Activated CD8-positive, alpha-beta memory T cell treated with anti-CD3 and anti-CD28 coated beads for 48 hours (primary cell): ENCODE measurements around the gene RAP1GDS1.
A peak's percentile ranks its signal among the peaks of the same experiment; 100 is the strongest.

Source experiments
- DNase-seq, 3 experiments: peaks; one replicate each; pipeline ENCODE4 v3.0.0-alpha.2; 2020; ENCODE audit warnings: low read depth in 2 of 3, low spot score in 2 of 3

Gene RAP1GDS1, protein sequence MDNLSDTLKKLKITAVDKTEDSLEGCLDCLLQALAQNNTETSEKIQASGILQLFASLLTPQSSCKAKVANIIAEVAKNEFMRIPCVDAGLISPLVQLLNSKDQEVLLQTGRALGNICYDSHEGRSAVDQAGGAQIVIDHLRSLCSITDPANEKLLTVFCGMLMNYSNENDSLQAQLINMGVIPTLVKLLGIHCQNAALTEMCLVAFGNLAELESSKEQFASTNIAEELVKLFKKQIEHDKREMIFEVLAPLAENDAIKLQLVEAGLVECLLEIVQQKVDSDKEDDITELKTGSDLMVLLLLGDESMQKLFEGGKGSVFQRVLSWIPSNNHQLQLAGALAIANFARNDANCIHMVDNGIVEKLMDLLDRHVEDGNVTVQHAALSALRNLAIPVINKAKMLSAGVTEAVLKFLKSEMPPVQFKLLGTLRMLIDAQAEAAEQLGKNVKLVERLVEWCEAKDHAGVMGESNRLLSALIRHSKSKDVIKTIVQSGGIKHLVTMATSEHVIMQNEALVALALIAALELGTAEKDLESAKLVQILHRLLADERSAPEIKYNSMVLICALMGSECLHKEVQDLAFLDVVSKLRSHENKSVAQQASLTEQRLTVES

DNA sequence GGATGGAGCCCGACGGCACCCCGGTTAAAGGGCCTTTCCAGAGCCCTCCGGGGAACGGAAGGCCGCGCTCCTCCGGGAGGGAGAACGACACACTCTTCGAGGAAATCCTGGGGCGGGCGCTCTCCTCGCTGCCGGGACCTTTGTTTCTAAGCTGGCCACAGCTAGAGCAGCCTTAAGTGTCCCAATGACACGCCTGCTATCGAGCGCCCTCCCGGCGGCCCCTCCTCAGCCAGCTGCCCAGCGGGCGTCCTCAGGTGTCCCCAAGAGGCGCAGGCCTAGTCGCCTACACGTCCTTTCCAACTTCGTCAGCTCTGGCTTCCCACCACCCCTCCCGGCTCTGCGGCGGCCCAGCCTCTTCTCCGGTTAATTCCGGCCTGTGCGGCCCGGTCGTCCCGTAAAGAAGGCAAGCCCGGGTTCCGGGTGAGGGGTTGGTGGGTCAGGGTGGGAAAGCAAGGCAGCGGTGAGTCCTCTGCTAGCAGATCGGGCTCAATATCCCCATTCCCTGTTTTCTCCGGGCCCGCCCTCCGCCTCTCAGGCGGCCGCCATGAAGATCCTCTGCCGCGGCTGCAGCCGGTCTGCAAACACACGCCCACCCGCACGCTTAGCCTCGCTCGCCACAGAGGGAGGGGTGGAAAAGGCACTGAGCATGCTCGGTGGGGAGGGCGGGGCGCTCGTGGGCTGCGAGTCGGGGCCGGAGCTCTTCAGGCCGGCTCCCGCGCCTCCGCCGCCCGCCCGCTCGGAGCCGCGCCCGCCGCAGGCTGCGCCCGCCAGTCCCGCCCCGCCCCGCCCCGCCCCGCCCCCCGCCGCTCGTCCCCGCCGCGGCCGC is at the start of gene RAP1GDS1:
Gene RAP1GDS1 (plus strand): TSS at position 806 of the 826 bp plus-strand sequence. CDS start 182 bp downstream, outside the sequence.
- peak; percentile 67 to 84 (median 77) for DNase-seq

DNA sequence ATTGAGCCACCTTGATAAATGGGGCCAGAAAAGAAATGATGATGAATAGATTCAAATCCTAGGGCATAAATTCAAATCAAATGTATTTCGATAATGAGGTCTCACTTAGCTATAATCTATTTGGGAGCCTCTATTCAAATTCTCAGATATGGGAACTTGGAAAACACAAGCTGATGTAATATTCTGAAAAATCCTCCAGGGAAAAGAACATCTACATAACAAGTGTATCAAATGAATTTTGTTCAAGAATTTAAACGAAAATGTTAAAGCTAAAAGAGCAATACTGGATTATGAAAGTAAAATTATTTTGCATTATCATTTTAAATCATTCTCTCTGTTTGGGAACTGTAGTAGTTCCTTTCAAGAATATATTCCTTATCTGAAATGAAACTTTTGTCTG is 38.9 kb upstream of the RAP1GDS1 start:
- no peak for DNase-seq

DNA sequence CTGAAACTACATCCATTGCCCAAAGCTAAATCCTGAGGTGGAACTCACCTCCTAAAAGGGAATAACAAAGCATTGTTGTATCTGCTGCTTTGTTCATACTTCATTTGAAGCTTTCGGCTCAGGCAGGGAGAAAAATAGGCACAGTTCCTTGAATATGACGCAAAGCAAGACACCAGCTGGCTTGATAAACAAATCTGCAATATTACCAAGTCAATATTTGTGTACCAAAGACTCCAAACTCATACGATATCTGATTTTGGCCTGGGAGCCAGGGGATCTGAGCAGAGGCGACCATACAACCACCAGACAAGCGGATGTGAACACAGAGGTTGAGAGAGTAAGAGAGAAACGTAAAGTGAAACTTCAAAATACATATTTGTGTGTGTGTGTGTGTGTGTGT is 34.8 kb upstream of the RAP1GDS1 start:
- no peak for DNase-seq

DNA sequence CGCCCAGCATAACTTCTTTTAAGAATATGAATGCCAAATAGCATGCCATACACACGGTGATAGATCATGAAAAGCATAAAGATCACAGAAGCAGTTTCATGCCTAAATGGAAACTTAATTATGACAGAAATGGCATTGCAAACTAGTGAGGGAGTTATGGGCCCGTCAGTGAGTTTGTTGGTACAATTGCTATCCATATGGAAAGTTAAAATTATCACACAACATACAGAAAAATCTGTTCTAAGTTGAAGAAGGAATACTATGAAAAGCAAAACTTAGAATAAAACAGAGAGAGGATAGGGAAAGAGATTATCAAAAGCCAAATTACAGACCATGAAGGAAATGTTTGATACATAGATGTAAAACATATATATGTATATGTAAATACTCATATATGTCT is 30.2 kb upstream of the RAP1GDS1 start:
- no peak for DNase-seq

DNA sequence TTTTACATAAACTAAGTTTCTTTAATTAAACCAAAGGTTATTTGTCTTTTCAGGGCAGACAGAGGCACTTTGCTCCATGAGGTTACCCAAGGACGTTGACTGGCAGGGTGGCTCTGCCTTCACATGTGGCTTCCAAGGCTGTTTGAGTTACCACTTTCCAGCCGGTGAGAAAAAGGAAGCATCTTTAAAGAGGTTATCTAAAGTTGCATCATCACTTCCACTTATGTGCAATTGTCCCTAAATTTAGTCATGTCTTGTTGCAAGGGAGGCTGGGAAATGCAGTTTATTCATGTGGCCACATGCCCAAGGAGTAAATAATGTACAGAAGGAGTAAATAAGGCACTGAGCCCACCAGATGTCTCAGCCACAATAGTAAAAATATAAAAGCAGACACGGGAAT is 29.0 kb upstream of the RAP1GDS1 start:
- DNase-seq = no peak

DNA sequence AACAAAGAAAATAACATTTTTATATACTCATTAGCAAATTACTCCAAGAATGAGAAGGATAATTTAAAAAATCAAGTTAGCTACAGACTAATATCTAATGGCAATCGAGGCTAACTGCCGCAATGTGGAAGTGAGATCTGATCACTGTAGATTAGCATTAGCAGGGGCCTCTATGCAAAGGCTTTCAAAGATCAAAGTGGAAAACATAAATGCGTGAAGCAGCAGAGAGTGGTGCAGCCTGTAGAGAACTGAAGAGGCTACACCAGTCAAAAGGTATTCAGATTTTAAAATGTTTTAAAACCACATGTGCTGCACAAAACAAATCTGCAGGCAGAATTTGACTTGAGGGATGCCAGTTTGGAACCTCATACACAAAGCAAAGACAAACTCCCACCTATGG is 24.0 kb upstream of the RAP1GDS1 start:
- DNase-seq = no peak

DNA sequence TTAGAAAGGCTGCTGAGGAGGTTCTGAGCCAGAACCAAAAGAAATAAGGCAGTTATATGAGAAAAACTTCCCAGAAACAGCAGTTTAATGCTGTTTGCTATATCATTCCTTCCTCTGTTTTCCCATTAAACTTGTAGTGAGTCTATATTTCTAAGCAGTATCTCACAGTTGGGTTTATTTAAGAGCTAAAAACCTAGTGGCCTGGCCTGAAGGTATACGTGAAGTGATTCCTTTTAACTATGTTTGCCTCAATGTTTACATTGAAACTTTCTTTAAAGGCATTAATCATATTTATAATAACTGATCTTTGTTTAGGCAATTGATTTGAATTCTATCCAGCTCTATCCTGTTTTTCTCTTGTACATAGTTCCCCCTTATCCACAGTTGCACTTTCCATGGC is 19.1 kb upstream of the RAP1GDS1 start:
- DNase-seq = no peak

DNA sequence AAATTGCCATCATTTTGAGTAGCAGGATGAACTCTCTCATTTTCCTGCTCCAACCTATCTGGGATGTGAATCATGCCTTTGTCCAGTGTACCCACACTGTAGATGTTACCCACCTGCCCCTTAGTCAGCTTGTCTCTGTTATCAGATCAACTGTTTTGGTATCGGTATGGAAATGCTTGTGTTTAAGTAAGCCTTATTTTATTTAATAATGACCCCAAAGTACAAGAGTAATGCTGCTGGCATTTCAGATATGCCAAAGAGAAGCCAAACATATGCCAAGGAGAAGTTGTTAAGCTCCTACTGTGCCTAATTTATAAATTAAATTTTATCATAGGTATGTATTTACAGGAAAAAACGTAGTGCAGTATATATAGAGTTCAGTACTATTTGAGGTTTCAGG is 18.6 kb upstream of the RAP1GDS1 start:
- DNase-seq = no peak

DNA sequence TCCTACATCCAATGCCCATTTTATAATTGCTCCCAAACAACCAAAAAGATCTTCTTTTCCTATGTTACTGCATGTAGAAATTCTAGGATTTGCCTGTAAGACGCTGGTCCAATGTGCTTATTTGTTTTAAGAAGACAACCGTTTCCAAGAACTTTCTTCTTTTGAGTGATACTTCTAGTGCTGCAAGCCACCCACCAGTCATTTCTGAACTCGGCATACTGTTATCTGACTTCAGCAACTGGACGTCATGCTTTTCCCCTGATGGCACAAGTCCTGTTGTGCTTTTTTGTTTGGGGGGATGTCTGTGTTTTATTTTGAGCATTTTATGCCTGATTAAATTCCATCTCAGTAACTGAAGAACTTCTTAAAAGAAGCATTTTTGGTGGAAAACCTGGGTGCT is 16.0 kb upstream of the RAP1GDS1 start:
- no peak for DNase-seq

DNA sequence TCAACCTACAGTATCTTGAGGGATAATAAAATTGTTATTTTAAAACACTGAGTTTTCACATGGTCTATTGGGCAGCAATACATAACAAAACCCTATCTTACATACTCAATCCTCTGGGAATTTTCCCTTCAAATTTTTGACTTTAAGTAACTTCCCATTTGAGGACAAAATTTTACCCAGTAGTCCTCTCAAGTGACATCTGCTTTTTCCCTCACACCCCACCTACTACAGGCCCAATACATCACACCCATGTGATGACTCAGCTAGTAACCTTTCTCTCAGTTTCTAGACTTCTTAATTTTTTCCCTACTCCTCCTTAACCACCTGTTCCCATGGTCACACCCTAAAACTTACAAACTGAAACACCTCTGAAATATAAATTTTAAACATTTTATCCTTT is 12.2 kb upstream of the RAP1GDS1 start:
- DNase-seq = no peak

DNA sequence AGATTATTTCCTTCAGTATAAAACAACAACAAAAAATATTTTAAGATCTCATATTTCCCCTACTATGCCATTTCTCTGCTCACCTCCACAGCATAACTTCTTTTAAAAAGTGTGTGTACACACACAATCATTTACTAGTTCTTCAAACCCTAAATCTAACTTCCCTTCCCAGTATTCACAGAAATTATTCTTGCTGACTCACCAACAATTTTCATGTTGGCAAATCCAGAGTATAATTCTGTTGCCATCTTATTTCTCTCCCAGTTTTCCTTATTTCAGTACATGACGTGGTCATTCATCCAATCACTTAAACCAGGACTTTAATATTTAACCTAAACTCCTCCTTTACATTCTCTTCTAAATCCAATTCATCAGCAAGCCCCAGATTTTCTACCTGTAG is 11.4 kb upstream of the RAP1GDS1 start:
- DNase-seq = no peak

DNA sequence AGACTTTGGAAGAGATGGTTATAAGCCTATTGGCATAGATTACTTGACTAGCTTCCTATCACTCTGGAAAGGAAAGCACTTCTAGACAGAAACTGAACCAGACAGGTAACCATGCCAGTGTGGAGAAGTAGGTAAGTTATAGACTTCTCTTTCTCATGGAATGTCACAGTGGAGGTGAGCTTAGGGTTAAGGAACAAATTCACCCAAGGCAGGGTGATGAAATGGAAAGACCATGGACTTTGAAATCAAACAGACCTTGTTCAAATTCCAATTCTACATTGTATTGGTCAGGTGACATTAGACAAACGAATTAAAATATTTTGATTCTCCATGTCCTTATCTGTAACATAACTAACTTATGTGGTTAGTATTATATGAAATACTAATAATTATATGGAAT is 7.7 kb upstream of the RAP1GDS1 start:
- DNase-seq = no peak

DNA sequence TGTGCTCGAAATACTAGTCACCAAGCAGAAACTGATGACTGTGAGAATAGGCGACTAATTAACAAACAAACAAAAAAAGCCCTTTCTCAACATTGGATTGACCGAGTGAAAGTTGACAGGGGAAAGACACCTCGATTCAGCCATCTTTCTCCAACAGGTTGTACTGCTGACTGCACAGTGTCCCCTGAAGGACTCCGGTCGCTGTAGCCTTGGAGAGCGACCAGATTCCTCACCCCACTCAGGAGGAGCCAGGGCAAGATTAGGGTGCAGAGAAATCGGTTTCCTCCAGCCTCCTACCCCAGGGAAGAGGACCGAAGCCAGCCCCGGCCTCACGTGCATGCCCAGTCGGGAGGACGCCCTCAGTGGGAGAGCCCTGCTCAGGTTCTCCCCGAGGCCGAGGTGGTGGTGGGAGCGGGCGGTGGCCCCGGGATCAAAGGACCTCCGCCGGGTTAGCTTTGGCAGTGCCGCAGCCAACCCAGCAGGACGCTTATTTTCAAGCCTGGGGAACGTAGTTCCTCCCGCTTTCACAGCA is 1.1 kb upstream of the RAP1GDS1 start:
- DNase-seq = peak in 2 of 3 experiments; percentile 7 to 19

DNA sequence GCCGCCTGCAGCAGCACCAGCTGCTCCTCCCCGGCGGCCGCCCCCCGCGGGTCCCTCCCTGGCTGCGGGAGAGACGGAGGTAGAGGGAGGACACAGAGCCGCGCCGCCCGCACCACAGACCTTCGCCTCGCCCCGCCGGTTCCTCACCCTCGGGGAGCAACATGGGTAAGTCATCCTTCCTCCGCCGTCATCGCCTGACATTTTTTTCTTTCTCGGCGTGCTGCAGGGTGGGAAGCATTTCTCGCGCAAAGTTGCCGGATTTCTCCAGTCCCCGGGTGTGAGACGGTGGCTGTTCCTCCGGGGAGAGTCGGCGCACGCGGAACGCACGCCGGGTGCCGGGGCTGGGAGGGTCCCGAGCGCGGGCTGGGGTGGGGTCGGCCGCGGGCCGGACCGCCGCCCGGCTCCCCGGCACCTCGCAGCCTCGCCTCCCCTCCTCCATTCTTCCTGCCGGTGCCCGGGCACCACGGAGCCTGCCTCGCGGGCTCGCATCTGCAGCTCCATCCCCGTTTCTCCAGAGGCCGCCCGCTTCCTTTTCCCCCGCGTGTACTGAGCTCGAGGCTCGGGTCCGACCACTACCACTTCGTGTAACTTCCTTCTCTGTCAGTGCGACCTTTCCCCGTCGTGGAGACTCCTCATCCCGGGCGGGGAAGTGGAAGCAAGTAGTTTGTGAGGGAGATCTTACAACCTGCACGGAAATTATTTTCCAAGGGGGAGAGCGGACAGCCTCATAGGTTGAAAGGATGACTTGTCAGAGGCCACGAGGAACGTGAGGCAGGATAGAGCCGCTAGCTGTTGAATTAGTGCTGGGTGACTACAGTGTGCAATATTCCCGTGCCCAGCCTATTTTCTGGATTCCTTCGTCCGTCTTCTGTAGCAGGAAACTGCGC is 464 bp downstream of the RAP1GDS1 start:
- peak in 2 of 3 experiments; percentile 33 for DNase-seq

DNA sequence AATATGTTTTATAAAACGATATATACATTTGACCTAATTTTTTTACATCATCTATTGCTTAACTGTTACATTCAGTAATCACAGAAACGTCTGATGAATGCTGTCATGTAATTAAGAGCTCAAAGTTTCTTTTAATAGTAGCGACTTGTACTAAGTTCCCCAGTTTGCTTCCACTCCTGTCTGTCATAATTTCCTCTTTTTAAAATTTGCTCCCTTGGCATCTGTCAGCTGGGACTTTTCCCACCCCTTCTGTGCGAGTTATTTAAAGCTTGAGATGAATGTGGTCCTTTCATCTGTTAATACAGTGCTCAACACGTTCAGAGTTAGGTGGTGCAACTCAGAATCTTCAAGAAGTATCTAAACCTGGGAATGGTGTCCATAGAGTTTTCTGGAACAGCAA is 1.2 kb downstream of the RAP1GDS1 start:
- DNase-seq = no peak

DNA sequence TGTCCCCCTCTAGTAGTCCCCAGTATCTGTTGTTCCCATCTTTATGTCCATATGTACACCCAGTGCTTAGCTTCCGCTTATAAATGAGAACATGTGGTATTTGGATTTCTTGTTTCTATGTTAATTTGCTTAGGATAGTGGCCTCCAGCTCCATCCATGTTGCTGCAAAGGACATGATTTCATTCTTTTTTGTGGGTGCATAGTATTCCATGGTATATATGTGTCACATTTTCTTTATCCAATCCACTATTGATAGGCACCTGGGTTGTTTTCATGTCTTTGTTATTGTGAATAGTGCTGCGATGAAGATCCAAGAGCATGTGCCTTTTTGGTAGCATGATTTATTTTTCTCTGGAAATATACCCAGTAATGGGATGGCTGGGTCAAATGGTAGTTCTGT is 6.3 kb downstream of the RAP1GDS1 start:
- DNase-seq = no peak

DNA sequence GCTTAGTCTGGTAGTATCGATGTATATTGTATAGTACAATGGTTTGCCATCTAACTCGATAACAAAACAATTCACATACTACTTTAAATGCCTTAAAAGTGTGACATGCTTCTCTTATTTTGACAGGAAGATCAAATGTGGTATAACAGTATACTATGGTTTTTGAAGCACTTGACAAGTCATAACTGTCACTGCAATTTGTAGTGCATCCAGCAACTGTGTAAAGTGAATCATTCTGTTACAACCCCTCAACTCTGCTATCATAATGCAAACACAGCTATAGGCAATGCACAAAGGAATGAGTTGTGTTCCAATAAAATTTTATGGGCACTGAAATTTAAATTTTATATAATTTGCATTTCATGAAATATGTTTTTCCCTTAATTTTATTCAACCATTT is 14.0 kb downstream of the RAP1GDS1 start:
- DNase-seq = no peak

DNA sequence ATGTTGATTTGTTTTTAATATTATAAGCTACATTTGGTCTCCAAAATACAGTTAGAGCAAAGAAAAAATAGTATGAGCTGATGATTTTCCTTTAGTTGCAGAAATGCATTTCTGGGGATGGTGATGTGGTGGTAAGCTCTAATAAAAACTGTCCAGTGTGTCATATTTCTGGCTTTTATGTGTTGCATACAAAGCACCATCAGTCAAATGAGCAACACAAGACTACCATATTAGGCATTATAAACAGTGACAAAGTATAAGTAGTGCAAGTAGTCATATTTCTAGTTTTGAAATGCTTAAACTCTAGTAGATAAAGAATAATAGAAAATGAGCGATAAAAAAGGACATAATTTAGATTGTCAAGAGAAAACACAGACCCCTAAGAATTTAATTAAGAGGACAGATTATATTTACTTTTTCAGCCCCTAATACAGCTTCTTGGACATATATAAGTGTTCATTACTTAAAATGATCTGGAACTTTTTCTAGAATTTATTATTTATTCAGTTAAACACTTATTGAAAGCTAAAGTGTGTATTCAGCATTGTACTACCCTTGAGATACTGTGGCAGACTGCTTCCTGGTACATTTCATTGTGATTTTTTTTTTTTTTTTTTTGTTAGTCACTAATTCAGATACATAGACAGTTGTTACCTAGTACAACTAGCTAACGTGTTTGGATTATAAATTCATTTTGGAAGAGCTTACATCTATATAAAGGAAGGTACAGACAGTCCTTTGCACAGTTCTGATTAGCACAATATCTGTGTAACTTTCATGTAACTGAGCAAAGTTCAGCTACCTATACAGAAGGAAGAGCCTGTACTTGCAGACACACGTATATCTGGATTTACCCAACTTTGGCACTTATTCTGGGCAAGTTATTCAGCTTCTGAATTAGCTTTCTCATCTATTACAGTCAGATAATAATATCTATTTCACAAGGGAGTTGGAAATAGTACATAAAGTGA is 22.3 kb downstream of the RAP1GDS1 start:
- no peak for DNase-seq

DNA sequence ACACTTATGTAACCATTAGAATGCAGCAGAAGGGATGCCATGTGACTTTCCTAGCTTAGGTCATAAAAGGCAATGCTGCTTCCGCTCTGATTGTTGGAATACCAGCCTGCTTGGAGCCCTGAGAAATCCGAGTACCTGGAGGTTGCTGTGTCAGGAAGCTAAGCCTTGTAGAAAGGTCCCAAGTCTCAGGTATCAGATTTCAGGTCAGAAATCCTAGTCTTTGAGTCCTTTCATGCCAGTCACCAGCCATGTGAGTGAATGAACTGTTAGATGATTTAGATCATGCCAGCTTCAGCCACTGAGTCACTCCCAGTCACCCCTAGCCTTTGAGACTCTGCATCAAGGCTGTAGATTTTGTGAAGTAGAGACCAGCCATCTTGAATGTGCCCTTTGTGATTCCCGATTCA is 23.5 kb downstream of the RAP1GDS1 start:
- no peak for DNase-seq

DNA sequence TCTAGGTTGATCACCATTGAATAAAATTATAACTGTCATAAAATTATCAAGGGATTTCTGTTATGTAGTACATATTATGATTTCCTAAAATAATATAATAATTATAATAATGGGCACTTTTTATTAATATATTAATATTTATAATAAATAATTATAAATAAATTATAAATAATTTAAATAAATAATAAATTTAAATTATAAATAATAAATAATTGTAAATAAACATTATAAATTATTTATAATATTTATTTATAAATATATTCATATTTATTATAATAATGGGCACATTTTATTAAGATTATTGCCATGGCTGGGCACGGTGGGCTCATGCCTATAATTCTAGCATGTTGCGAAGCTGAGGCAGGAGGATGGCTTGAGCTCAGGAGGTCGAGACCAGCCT is 24.5 kb downstream of the RAP1GDS1 start:
- DNase-seq = no peak
